HL-60/S4 treated with retinoic acid at 250 ng/mL for 4 days and 3 days (cell line): ENCODE results near the gene UGT1A4.
"Not testable (repeated sequence)": the region's sequence is repeated elsewhere in the genome, so short reads cannot be mapped to it uniquely, and the experiment has no call there.

ENCODE experiments used
- in situ Hi-C: fragments of 300-500 bp; cut with MboI; formaldehyde crosslinking; loops from 2 replicates; pipeline ENCODE4 v1.7.0; 2022; ENCODE audit warnings: low sequenced_read_pairs

Gene UGT1A4

GRCh38 chr2:233699424-233700027, 19.0 kb upstream of the UGT1A4 start:
- in situ Hi-C loops = no loop called here

- in situ Hi-C loops = no loop called here
These were observed 18.4 kb upstream of the UGT1A4 start for GRCh38 chr2:233700028-233700635.

- in situ Hi-C loops = not testable (repeated sequence)
These were observed 17.7 kb upstream of the UGT1A4 start for GRCh38 chr2:233700842-233701241.

- in situ Hi-C loops = no loop called here
These were observed 16.3 kb upstream of the UGT1A4 start for GRCh38 chr2:233702238-233702637.

- in situ Hi-C loops = no loop called here
These were observed 12.5 kb upstream of the UGT1A4 start for GRCh38 chr2:233705911-233706506.

GRCh38 chr2:233706720-233707119, 11.8 kb upstream of the UGT1A4 start:
- in situ Hi-C loops = no loop called here

GRCh38 chr2:233707940-233708644, 10.4 kb upstream of the UGT1A4 start:
- in situ Hi-C loops = no loop called here

- in situ Hi-C loops = no loop called here
These were observed 9.6 kb upstream of the UGT1A4 start for GRCh38 chr2:233708942-233709341.

GRCh38 chr2:233711312-233712008, 7.1 kb upstream of the UGT1A4 start:
- in situ Hi-C loops = no loop called here

GRCh38 chr2:233712611-233713261, 5.8 kb upstream of the UGT1A4 start, which contains the start of gene UGT1A5:
Gene UGT1A5, plus strand, starts transcription at chr2:233712907. Its CDS starts 85 bp downstream, at chr2:233712992.
- in situ Hi-C loops = no loop called here

GRCh38 chr2:233713262-233713615, 5.3 kb upstream of the UGT1A4 start:
- in situ Hi-C loops = no loop called here

GRCh38 chr2:233714121-233714520, 4.4 kb upstream of the UGT1A4 start:
- in situ Hi-C loops = no loop called here

- in situ Hi-C loops = no loop called here
These were observed 10.3 kb downstream of the UGT1A4 start, which contains the start of gene UGT1A3 for GRCh38 chr2:233728723-233729301. Gene UGT1A3, plus strand, starts transcription at chr2:233729042. Its CDS starts 85 bp downstream, at chr2:233729127.

GRCh38 chr2:233736868-233737653, 18.5 kb downstream of the UGT1A4 start:
- in situ Hi-C loops = not testable (repeated sequence)

GRCh38 chr2:233740870-233741269, 22.3 kb downstream of the UGT1A4 start:
- in situ Hi-C loops = no loop called here

- in situ Hi-C loops = no loop called here
These were observed 25.1 kb downstream of the UGT1A4 start for GRCh38 chr2:233743464-233744259.

- in situ Hi-C loops = no loop called here
These were observed 26.7 kb downstream of the UGT1A4 start for GRCh38 chr2:233745073-233745755.

GRCh38 chr2:233745838-233746237, 27.3 kb downstream of the UGT1A4 start:
- in situ Hi-C loops = not testable (repeated sequence)
